ENCODE data around the gene LCP2.

Gene LCP2

GRCh38 chr5:170314541-170315095 is 17.0 kb upstream of the LCP2 start:
- FAIRE-seq: no peak

GRCh38 chr5:170313816-170314215 is 16.2 kb upstream of the LCP2 start:
- FAIRE-seq: no peak

GRCh38 chr5:170313344-170313743 is 15.8 kb upstream of the LCP2 start:
- no peak for FAIRE-seq

GRCh38 chr5:170312666-170313065 is 15.1 kb upstream of the LCP2 start:
- no peak for FAIRE-seq

DNA sequence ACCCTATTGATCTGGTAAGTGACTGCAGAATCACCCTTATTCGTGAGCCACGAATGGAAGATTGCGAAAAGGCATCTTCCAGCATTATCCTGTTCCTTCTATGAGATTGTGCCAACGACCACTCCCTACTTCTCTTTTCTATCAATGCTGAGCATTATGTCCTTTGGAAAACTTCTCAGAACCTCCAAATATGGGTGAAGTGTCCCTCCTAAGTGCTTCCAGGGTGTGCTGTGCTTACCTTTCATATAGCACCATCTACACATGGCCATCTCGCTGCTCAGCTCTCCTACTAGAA is 14.7 kb upstream of the LCP2 start:
- no peak for FAIRE-seq

GRCh38 chr5:170311511-170312300 is 14.1 kb upstream of the LCP2 start:
- FAIRE-seq: no peak

- no peak for FAIRE-seq
These were observed 12.8 kb upstream of the LCP2 start for GRCh38 chr5:170310256-170310926.

GRCh38 chr5:170308686-170309085 is 11.1 kb upstream of the LCP2 start:
- no peak for FAIRE-seq

GRCh38 chr5:170307575-170308465 is 10.2 kb upstream of the LCP2 start:
- no peak for FAIRE-seq

DNA sequence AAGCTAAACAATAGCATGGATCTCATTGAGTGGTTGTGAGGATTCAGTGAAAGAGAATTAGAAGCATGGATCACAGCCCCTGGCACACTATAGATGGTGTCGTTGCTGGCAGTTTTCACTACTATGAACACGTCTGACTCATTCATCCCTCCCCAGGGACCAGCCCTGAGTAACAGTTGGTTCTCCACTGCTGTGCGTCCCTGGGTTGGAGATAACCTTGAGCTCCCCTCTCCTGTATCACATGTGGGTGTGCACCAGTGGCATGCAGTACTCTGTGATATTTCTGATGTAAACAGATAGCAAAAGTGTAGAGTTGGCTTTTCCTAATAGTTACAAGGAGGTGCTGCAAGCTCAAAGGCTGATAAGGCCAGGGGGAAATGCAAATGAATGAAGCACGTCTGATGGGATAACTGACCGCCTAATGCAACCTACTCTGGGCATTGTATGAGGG is 8.8 kb upstream of the LCP2 start:
- FAIRE-seq: no peak

DNA sequence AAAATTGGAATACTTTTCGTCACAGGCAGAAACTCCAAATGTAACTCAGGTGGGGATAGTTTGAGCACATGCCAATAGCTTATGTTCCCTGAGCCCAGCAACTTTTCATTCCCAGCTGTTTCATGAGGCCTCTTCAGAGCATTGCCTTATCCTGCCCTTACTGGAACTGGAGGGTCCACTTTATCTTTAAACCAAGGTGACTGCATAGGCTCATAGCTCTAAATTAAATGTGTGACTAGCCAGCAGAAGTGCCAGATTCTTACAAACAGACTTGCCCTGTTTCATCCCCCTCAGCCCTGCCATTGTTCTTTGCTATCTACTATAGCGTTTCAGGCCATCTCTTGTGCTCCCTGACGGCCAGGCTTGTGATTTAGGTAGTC is 8.1 kb upstream of the LCP2 start:
- no peak for FAIRE-seq

DNA sequence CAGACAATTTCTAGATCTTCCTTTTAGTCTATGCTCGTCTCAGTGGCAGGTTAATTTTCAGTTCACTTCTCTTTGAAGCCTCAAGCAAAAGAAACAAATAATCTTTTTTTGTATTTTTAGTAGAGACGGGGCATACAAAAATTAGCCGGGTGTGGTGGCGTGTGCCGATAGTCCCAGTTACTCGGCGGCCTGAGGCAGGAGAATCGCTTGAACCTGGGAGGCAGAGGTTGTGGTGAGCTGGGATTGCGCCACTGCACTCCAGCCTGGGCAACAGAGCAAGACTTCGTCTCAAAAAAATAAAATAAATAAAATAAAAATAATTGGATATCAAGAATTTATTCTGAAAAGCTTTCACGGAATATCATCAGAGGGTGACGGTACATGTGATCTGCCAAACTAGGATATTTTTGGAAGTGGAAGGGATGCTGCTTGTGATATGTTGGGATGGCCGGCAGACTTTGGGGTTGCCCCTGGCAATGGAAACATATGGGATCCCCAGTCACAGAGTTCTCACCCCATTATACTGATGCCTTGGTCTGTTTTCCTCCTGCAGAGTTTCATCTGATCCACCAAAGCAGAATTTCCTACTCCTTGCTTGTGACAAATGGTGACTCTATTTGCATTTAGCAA is 7.6 kb upstream of the LCP2 start:
- no peak for FAIRE-seq

GRCh38 chr5:170303549-170303948 is 6.0 kb upstream of the LCP2 start:
- FAIRE-seq: no peak

- no peak for FAIRE-seq
These were observed 5.3 kb upstream of the LCP2 start for GRCh38 chr5:170302653-170303501.

- FAIRE-seq: no peak
These were observed 4.5 kb upstream of the LCP2 start for GRCh38 chr5:170301981-170302652.

- no peak for FAIRE-seq
These were observed 3.6 kb upstream of the LCP2 start for GRCh38 chr5:170301149-170301548.

DNA sequence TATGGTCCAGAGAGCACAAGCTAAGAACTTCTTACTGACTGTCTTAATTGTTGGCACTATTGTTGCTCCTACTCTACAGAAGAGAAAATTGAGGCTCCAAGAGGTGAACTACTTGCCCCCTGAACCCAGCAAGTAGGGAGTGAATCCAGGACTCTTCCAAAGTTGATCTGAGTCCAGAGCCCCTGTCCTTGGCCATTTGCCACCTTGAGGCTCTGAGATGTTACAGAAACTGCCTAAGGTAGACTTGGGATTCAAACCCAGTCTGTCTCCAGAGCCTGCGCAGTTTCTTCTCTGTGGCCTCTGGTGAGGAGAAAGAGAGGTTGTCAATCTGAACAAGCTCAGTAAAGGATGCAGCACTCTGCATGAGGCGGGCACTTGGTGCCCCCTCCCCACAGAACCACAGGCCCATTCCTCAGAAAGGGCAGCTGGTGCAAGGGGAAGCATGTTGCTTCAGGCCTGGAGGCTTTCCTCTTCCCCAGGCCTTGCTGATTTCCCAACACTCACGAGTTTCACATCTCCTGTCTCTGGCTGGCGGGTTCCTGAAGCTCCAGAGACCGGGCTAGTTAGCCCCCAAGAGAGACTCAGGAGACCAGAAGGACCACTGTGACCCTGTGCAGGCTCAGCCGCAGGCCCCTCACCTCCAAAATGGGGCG is 2.9 kb upstream of the LCP2 start:
- FAIRE-seq: no peak

GRCh38 chr5:170296935-170297588 is 515 bp downstream of the LCP2 start:
- no peak for FAIRE-seq

GRCh38 chr5:170296036-170296934 is 1.3 kb downstream of the LCP2 start:
- FAIRE-seq: no peak

Measured in TTC549 (cell line).